ENCODE data around the gene YEATS2.

DNA sequence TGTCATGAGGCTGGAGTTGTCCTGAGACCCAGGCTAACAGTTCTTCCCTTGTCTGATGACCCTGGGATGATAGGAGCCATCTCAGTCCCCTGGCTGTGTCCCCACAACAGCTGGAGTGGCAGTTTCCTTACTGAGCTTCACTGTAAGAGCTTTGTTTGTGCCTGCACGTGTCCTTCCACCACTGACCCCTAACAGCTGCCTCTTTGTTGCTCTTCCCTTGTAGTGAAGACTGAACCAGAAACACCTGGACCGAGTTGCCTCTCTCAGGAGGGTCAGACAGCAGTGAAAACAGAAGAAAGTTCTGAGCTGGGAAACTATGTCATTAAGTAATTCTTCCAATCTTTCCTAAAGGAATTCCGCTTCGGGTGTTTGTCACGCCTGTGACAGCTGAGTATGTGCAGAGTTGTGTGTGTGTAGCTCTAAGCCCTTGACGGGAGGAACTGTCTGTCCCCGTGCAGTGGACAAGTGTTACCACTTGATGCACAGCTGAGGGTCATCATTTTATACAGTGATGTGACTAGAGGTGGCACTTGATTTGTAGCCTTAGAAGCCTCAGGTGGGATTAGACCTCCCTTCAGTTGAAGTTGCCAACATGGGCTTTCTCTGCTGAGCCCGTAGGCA lies 102.8 kb downstream of the YEATS2 start:
- TF ChIP-seq, protein P1, sequence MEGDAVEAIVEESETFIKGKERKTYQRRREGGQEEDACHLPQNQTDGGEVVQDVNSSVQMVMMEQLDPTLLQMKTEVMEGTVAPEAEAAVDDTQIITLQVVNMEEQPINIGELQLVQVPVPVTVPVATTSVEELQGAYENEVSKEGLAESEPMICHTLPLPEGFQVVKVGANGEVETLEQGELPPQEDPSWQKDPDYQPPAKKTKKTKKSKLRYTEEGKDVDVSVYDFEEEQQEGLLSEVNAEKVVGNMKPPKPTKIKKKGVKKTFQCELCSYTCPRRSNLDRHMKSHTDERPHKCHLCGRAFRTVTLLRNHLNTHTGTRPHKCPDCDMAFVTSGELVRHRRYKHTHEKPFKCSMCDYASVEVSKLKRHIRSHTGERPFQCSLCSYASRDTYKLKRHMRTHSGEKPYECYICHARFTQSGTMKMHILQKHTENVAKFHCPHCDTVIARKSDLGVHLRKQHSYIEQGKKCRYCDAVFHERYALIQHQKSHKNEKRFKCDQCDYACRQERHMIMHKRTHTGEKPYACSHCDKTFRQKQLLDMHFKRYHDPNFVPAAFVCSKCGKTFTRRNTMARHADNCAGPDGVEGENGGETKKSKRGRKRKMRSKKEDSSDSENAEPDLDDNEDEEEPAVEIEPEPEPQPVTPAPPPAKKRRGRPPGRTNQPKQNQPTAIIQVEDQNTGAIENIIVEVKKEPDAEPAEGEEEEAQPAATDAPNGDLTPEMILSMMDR (IDR thresholded peaks at IDR 0.05; ENCODE audit: extremely low read depth in 1 of 2, insufficient read depth in 1 of 2, low read depth in 1 of 2, low read length in 2 of 2) = no peak
- TF ChIP-seq EZH2 (IDR thresholded peaks at IDR 0.05; ENCODE audit: borderline replicate concordance, low read depth, low read length, severe bottlenecking) (no peak), POLR2A (IDR thresholded peaks at IDR 0.05; ENCODE audit: low read depth, low read length) (no peak), MYC (IDR thresholded peaks at IDR 0.05; ENCODE audit: low read depth, low read length) (no peak)
